ENCODE results near the gene LRMDA.

The LRMDA gene

DNA sequence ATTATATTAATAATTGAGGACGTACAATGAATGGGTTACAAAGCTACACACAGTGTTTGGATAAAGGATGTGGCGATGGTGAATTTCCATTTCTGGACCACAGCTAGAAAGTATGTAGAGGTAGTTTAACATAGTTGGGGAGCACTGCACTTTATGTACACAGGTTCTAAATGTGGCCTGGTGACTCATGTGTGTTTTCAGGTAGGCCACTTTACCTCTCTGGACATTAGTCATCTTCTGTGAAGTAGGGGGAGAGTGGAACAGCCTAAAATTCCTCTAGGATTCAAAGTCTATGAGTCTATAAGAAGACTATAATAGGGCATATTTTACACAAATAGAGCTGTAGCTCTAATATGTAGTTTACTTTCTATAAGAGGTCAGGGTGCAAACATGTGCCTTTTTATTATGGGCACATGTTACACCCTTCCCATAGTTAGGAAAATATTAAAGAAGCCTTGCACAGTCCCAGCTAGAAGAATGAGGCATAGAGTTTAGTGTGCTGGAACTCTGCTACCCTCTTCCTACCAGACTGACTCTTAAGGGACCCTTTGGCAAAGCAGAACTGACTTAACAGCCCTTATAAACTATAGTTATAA is 594.9 kb downstream of the LRMDA start:
- in situ Hi-C loops (cut with MboI; ENCODE audit: low sequenced_read_pairs) = loop anchor here (25.0 kb wide), 1 partner anchor 639 kb away; no protein-coding TSS in a partner anchor

DNA sequence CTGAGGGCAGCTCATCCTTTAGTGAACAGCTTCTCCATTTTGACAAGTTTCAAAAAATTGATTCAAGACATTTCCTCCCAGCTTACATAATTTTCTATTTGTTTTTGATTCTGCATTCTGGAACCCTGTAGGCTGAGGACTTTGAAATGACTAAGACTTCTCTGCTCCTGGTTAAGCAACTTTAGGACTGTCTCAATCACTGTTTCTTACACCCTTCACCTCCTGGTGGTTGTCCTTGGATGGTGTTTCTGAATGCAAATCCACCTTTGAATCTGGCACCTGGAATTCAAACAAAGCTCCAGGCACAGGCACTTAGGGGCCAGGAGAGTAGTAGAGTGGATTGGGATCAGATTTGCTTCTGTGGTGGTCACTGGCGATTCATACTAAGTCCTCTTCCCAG is 595.5 kb downstream of the LRMDA start:
- in situ Hi-C loops (cut with MboI; ENCODE audit: low sequenced_read_pairs) = loop anchor here (25.0 kb wide), 1 partner anchor 640 kb away; no protein-coding TSS in a partner anchor

DNA sequence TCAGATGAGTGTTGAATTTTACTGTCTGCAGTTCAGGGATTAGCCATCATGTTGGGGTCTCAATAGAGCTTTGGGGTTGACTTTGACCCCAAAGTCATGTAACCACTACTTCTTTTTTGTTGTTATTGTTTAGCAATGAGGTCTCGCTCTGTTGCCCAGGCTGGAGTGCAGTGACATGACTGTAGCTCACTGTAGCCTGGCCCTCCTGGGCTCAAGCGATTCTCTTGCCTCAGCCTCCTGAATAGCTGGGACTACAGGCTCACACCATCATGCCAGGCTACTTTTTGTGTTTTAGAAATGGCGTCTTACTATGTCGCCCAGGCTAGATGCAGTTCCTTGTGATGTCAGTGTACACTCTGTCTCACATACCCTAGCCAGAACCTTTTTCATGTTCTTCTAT is 598.4 kb downstream of the LRMDA start:
- in situ Hi-C loops (cut with MboI; ENCODE audit: low sequenced_read_pairs) = loop anchor here (25.0 kb wide), 1 partner anchor 642 kb away; no protein-coding TSS in a partner anchor

DNA sequence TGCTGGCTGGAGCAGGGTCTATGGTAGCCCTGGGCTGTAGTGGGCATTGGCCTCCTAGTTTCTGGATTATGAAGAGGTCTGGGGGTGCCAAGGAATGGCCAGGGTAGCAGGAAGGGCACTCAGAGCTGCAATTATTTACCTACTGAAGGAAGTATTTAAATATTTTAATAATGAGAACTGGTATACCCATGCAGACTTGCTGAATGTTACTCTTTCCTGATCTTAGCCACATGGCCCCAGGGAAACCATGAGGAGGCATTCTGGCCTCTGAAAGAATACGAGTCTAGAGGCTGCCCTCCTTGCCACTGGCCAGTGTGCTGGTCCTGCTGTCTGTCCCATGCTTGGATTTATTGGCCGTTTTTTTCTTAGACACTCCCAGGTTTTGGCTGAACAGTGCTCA is 599.7 kb downstream of the LRMDA start:
- in situ Hi-C loops (cut with MboI; ENCODE audit: low sequenced_read_pairs) = loop anchor here (25.0 kb wide), 1 partner anchor 644 kb away; no protein-coding TSS in a partner anchor

DNA sequence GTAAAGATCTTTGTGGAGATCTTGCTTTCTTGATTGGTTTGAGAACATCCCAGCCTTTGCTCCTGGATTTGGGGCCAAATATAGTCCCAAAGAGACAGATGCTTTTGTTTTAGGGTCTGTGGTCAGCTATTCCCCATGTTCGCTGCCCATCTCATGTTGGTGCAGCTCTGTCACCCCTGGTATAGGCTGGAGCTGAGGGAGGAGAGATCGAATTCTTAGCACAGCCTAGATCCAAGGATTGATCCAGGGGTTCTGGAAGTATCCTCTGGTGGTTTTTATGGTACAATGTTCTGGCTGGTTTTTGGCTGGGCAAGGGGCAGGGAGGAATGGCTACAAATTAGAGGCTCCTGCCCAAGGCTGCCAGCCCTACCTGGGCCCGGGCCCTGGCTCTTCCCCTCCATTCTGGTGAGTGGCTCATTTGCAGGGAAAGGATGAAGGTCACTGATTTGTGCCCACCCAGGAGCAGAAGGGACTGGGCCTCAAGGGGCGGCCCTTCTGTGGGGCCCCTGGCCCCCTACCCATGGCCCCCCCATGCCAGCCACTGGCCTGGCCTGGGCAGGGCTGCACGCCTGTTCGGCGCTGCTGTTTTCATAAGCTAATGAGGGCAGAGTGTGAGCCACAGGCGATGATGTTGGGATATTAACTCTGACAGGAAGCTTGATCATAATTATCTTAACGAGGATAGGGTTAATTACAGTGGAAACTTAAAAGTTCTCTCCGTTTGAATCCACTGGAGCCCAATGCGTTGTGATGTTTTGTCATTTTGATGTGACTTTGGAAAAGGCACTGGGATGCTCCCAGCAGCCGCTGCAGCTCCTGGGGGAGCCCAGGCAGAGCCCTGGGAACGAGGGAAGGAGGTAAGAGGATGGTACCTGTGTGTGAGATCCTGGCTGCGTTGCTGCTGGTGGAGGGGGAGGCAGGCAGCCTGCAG is 600.6 kb downstream of the LRMDA start:
- in situ Hi-C loops (cut with MboI; ENCODE audit: low sequenced_read_pairs) = loop anchor here (25.0 kb wide), 1 partner anchor 645 kb away; no protein-coding TSS in a partner anchor

DNA sequence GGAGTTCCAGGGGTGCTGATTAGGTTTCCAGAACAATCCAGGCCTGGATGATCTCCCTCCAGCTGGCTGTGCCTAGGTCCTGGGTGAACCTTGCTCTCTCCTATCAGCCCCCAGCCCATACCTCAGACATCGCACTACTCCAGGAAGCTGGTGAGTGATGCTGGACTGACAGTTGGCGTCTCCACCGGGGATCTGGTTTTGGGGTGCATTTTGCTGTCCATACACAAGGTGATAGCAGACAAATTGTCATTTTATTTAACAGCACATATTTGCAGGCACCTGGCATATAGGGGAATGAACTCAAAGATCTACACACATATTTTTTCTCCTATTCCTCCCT is 601.2 kb downstream of the LRMDA start:
- in situ Hi-C loops (cut with MboI; ENCODE audit: low sequenced_read_pairs) = loop anchor here (25.0 kb wide), 1 partner anchor 645 kb away; no protein-coding TSS in a partner anchor

DNA sequence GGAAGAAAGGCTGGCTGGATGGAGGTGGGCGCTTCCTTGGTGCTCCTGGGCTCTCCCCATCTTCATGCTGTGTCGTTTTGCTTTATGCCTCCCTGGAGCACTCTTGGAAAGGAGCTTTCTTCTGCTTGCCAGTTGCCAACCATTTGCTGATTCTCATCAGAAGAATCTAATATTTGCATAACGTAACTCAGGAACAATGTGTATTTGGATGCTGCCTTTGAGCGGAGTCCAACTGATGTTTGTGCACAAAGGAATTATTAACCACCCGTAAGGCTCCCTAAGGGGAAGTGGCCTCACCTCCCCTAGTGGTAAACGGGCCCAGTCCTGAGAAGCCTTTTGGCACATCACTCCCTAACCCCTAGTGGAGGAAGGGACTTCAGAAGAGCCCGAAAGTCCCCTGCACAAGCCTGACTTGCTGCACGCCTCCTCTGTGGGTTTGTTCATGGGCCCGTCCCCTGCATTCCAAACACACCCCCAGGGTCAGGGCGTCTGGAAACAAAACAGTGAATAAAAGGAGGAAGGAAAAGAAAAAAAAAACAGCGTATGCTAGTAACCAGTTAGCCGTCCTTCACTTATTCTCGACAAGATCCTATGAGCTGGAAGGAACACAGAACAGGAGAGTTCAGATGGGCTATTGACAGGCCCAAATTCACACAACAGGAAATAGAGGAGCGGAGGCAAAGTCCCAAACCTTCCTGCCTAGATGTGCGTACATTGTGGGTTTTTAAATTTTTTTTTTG is 602.2 kb downstream of the LRMDA start:
- in situ Hi-C loops (cut with MboI; ENCODE audit: low sequenced_read_pairs) = loop anchor here (25.0 kb wide), 1 partner anchor 646 kb away; no protein-coding TSS in a partner anchor

DNA sequence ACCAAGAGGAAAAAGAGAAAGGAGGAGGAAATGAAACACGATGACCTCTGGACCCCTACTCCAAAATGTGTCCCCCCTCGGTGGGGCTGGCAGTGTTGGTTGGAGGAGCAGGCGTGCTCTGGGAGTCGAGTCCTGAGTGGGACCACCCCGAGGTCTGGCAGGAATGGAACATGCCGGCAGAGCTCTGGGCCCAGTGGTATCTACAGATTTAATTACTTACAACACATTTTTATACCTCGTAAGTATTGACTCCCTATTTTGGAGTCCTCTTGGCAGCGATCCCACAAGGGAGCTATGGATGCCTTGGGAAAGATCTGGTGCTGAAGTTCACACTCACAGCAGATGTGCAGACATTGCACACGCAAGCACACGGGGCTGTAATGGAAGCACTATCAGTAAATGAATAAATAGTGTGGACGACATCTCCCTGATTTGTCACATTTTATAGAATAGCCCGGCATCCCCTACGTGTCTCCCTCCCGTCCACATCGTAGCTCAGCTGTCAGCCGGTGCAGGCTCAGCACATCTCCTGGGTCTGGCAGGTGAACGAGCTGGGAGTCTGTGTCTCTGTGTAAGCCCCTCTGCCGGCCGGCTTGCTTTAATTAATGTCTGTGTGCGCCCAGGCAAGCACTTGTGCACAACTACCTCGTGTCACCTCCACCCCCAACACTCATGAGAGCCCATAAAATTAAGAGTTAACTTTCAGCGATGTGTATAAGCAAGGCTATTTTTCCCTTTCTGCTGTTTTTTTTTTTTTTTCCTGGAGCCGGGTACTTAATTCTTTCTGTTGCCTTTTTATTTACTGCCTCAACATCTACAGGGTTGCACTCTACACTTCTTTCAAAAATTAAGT is 603.2 kb downstream of the LRMDA start:
- in situ Hi-C loops (cut with MboI; ENCODE audit: low sequenced_read_pairs) = loop anchor here (25.0 kb wide), 1 partner anchor 647 kb away; no protein-coding TSS in a partner anchor

DNA sequence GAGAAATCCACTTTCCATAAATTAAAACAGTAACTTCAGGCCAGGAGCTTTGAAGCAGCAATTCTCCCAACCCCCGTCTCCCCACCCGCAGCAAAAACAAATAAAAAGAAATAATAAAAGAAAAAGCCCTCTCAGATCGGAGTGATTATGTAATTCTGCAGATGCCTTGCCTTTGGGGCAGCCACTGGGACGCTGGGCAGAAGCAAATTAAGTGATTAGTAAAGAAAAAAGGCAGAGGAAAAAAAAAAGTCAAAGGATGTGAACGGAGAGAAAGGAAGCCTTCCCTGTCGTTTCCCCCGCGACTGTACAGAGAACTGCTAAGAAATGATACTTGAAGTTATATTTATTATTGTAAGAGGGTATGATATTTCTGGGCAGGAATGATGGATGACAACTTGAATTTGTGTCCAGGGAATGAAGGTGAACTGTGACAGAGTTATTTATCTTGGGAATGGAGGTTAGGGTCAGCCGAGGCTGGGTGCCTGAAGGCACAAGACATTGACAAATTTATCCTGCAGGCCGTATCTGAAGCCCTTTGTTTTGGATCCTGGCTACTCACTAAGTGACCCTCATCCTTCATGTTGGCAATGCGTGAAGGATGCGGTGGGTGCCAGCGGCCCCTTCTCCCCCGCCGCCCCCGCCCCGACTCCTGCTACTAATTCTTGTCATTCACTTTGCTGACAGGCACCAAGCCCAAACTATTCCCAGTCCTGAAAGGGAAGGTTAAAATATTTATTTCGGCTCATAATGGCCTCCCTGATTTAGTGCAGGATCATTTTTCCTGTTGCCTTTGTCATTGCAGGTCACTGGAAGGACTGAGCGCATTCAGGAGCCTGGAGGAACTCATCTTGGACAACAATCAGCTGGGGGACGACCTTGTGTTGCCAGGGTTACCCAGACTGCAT is 604.0 kb downstream of the LRMDA start:
- in situ Hi-C loops (cut with MboI; ENCODE audit: low sequenced_read_pairs) = loop anchor here (25.0 kb wide), 1 partner anchor 648 kb away; no protein-coding TSS in a partner anchor

DNA sequence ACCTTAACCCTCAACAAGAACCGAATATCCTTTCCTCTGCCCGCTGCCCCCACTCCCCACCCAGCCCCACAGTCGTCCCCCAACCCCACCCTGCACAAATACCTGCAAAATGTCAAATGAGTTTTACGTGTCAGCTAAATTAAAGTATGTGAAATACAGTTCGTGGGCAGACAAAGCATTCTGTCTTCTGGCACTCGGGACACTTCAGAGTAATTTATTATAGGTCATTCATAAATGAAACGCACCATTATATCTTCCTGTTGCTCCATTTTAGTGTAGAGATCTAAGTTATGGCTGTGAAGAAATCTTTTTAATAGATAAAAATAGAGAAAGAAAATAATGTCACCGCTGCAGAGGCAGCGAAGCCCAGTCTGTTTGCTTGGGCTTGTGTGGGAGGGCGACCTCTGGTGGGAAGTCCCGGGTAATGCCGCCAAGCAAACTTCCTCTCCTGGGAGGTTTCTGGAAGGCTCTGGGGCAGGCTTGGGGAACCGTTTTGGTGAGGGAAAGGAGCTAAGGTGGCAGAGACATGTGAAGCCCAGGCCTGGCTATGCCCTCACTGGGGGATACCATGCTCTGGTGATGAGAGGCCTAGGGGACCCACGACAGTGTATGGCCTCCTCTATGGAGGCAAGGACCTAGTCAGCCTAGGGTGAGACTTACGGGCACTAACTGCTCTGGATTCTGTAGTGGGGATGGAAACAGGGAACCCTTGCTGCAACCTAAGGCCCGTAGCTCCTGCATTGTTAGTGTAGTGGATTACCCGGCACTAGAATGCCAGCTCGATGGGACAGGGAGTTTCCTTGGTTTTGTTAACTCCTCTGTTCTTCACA is 604.9 kb downstream of the LRMDA start:
- in situ Hi-C loops (cut with MboI; ENCODE audit: low sequenced_read_pairs) = loop anchor here (25.0 kb wide), 1 partner anchor 649 kb away; no protein-coding TSS in a partner anchor

DNA sequence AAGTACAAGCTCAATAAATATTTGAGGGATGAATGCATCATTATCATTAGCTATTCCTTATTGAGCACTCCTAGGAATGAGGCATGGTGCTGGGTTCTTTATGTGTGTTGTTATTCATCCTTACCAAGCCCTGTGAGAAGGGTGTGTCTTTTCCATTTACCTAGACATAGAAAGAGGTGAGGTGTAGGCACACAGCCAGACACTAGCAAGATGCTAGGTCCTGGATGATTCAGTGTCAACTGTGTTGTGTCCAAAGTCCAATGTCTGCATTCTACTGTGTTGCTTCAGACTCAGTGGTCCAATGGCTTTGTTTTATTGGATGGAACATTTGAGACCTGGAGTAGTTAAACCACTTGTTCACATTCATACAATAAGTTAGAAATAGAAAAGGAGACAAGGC is 605.5 kb downstream of the LRMDA start:
- in situ Hi-C loops (cut with MboI; ENCODE audit: low sequenced_read_pairs) = loop anchor here (25.0 kb wide), 1 partner anchor 650 kb away; no protein-coding TSS in a partner anchor

DNA sequence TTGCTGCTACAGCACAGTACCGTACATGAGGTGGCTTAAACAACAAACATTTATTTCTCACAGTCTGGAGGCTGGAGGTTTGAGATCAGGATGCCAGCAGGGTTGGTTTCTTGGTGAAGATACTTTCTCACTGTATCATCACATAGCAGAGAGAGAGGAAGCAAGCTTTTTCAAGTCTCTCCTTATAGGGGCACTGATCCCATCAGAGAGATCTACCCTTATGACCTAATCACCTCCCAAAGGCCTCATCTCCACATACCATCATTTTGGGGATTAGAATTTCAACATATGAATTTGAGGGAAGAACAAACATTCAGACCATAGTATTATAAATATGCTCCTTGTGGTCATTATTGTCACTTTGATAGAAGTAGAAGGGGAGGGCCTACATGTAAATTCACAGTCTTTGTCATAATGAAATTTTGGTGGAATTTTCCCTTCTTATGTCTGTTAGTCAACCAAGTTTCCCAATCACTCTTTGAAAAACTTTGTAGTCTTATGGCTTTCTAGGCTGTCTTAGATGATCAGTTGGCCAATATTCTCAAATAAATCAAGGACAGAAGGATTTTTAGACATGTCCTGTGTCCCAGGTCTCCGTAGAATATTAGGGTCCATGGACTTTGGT is 606.2 kb downstream of the LRMDA start:
- in situ Hi-C loops (cut with MboI; ENCODE audit: low sequenced_read_pairs) = loop anchor here (25.0 kb wide), 1 partner anchor 650 kb away; no protein-coding TSS in a partner anchor

DNA sequence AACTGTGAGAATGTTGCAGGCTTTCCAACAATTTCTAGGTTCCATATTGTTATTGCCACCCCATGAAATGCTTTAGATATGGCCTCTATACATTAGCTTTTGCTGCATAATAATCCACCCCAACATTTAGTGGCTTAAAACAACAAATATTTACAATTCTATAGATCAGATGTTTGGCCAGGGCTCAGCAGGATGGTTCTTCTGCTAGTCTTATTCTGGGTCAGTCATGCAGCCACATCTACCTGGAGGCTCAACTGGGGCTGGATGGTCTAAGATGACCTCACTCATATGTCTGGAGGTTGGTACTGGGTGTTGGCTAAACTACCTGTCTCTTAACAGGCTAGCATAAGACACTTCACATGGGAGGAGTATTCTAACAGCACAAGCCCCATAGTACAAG is 607.3 kb downstream of the LRMDA start:
- in situ Hi-C loops (cut with MboI; ENCODE audit: low sequenced_read_pairs) = loop anchor here (25.0 kb wide), 1 partner anchor 651 kb away; no protein-coding TSS in a partner anchor

DNA sequence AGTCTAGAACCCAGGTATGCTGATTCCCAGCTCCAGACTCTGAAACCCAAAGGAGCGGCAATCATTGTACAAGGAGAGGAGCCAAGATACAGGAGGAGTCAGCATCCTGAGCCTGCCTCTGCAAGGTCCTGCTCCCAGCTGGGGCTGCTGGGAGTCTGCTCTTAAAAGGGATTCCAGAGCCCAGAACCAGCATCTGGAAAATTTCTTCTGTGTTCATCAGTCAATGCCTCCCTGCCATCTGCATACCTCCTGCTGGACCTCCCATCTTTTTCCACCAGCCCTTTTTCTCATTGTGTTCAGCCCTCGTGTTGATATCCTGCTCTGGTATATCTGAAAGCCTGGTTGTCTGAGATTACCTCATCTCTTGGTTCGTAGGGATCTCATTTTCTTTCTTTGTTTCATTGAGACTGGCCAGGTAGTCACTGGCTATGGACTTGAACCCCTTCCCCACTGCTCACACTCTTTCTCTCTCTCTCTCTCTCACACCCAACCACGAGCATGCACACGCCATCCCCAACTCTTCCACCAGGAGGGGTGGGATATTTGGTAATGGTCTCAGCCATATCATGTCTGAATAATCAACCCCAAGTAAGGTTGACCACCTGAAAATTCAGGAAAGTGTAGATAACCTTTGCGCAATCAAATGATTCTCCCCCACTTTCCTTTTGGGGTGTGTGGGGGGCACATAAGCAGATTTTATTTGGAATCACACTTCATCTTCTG is 608.8 kb downstream of the LRMDA start:
- in situ Hi-C loops (cut with MboI; ENCODE audit: low sequenced_read_pairs) = loop anchor here (25.0 kb wide), 1 partner anchor 653 kb away; no protein-coding TSS in a partner anchor

DNA sequence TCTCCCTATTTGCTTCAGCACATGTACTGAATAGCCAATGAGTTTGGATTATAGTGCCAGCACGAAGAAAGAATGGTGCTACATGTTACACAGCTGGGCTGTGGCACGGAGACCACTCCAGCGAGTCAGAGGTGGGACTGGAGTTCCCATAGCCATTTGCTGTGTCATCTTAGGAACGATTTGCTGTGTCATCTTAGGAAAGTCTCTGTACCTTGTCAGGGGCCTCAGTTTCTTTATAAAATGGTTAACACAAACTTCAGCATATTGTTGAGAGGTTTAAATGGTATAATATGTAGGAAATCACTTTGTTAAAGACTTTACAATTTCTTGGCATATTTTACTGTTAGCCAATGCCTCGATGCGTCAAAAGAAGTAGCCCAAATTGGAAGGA is 609.4 kb downstream of the LRMDA start:
- in situ Hi-C loops (cut with MboI; ENCODE audit: low sequenced_read_pairs) = loop anchor here (25.0 kb wide), 1 partner anchor 654 kb away; no protein-coding TSS in a partner anchor

DNA sequence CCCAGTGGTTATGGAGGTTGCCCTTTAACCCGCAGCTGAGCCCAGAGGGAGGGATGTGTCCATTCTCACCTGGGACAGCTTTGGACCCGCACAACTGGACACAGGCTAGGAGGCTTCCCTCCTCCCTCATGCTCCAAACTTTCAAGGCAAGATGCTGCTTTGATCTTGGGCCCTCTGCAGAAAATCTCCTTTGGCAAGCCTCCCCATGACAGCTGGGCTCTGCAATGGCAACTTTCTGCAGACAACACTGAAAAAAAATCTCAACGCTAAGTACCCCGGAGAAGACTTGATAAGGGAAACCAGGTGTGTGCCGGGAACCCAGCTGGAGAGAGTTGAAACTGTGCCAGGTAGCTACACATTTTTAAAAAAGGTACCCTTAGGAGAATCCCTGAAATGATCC is 610.1 kb downstream of the LRMDA start:
- in situ Hi-C loops (cut with MboI; ENCODE audit: low sequenced_read_pairs) = loop anchor here (25.0 kb wide), 1 partner anchor 654 kb away; no protein-coding TSS in a partner anchor

DNA sequence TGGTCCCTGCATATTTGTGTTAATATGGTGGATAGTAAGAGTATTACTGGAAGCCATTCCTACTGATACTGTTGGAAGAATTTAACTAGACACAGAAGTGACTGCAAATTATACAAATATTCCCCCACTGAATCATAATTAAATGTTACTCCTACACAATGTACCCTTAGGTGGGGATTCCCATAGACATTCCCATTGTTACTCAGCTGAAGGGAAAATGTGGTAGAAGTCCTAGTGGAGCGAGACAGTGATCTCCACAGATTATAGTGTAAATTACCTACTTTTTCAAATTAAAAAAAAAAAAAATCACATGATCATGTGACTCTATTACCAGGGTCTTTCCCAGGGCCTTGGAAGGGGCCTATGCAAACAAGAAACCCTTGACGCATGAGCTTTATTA is 611.8 kb downstream of the LRMDA start:
- in situ Hi-C loops (cut with MboI; ENCODE audit: low sequenced_read_pairs) = loop anchor here (25.0 kb wide), 1 partner anchor 656 kb away; no protein-coding TSS in a partner anchor

Data from HL-60/S4 treated with retinoic acid at 250 ng/mL for 4 days and 3 days (cell line).